ENCODE measurements around the gene RAB6B.

Gene RAB6B

DNA sequence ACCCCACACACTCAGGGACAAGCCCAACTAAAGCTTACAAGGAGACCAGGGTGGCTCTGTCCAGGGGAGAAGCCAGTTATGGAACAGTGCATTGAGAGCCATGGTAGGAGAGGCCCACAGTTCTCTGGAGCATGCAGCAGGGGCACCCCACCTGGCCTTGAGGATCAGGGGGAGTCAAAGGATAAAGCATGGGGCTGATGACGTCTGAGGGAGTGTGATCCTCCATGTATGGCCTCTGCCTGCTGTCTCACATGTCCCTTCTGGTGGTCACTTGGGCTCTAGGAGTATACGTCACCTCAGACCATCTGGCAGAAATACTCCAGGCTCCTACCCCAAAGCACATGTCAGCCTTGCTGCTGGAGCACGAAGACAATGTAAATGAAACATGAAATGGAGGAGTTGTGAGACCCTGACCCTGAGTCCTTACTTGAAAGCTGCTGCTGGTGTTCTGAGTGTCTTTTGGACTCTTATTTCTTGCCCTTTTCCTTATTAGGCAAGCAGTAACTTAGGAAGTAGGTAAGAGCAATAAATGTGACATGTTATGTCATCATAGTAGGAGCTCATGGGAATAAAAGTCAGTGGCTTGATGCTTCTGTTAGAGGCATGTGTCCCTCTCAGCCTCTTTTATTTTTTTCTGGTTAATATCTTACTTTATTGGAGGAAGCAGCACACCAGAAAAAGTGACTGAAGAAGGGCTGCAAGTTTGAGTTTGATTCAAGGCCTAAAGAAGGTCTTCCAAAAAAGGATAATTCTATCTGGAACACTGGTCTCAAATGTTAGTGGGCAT lies 74.6 kb downstream of the RAB6B start:
- no peaks in the 10 kb centered on the region for H3K27me3 Mint-ChIP-seq
- no peaks in the 10 kb centered on the region for H3K9me3 Mint-ChIP-seq
- H3K27ac Mint-ChIP-seq = no peak overlapping the region
- peaks cover 64% of the 10 kb centered on the region for H3K36me3 Mint-ChIP-seq
- H3K4me1 Mint-ChIP-seq = no peaks in the 10 kb centered on the region
- no peak overlapping the region for H3K4me3 Mint-ChIP-seq
- ATAC-seq = no peak

DNA sequence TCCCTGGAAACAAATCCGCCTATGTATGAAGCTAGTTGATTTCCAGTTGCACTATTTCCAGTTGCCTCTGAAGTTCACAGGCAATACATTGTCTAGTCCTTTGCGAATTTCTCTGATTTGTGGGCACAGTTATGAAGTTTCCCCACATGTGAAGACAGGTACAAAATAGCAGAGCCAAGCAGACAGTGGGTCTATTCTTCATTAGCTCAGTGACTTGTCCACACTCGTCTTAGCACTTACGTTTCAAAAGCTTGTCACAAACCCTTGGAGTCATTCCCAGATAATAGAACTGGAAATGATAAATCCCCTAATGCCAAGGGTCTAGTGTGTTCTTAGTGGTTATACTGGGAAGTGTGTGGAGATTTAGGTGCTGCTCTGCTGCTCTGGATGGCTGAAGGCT lies 75.6 kb downstream of the RAB6B start:
- no peak for ATAC-seq
- Mint-ChIP-seq H3K4me3 (no peak overlapping the region), H3K4me1 (no peaks in the 10 kb centered on the region), H3K27me3 (no peaks in the 10 kb centered on the region), H3K27ac (no peak overlapping the region), H3K9me3 (no peaks in the 10 kb centered on the region), H3K36me3 (peaks cover 59% of the 10 kb centered on the region)

- Mint-ChIP-seq H3K36me3 (peaks cover 50% of the 10 kb centered on the region), H3K4me1 (peaks cover 12% of the 10 kb centered on the region), H3K27ac (no peak overlapping the region), H3K9me3 (no peaks in the 10 kb centered on the region), H3K27me3 (no peaks in the 10 kb centered on the region), H3K4me3 (no peak overlapping the region)
- no peak for ATAC-seq
Observed at GRCh38 chr3:133815386-133815785, 80.3 kb downstream of the RAB6B start.

GRCh38 chr3:133812872-133813271 lies 82.8 kb downstream of the RAB6B start:
- no peak for ATAC-seq
- no peak overlapping the region for H3K4me3 Mint-ChIP-seq
- H3K9me3 Mint-ChIP-seq = no peaks in the 10 kb centered on the region
- H3K27ac Mint-ChIP-seq = peak overlapping the region; percentile 11
- no peaks in the 10 kb centered on the region for H3K27me3 Mint-ChIP-seq
- H3K36me3 Mint-ChIP-seq = peaks cover 49% of the 10 kb centered on the region
- peaks cover 12% of the 10 kb centered on the region for H3K4me1 Mint-ChIP-seq

DNA sequence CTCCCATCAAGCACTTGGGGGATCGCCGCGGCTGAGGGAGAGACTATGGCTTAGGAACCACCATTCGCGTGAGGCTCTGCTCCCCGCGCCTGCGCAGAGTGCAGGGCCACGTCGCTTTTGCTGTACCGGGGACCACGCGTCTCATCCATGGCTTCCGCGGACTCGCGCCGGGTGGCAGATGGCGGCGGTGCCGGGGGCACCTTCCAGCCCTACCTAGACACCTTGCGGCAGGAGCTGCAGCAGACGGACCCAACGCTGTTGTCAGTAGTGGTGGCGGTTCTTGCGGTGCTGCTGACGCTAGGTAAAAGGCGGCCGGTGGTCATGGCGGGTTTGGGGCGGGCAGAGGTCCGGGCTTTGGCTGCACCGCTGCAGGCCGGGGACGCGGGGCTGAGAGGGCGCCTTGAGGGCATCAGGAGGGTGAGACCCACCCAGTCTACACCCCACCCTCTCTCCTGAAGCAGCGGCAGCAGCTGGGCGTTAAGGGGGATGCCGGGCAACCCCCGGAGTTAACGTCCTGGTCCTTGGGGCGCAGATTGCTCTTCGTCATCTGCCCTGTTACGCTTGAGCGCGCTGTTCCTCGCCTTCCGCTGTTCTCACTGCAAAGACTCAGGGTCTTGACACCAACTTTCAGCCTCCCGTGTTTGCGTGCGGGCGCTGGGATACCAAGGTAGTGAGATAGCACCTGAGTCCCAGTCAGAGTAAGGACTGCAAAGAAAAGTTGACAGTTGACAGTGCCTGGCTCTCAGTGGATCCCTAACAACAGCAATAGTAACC lies 89.8 kb downstream of the RAB6B start, which contains the start of gene SRPRB:
Gene SRPRB (plus strand): TSS at position 114 of the 774 bp plus-strand sequence. CDS start 34 bp downstream, at position 148.
- H3K27ac Mint-ChIP-seq = peak within 1 kb of the TSS; percentile 99
- H3K4me1 Mint-ChIP-seq = peaks cover 14% of the 10 kb centered on the region
- ATAC-seq = peak; percentile 100
- H3K27me3 Mint-ChIP-seq = no peaks in the 10 kb centered on the region
- H3K4me3 Mint-ChIP-seq = peak within 1 kb of the TSS; percentile 99
- no peaks in the 10 kb centered on the region for H3K9me3 Mint-ChIP-seq
- peaks cover 17% of the 10 kb centered on the region for H3K36me3 Mint-ChIP-seq

- Mint-ChIP-seq H3K4me3 (peak overlapping the region; percentile 99), H3K27me3 (no peaks in the 10 kb centered on the region), H3K4me1 (peaks cover 14% of the 10 kb centered on the region), H3K27ac (peak overlapping the region; percentile 99), H3K9me3 (no peaks in the 10 kb centered on the region), H3K36me3 (peaks cover 11% of the 10 kb centered on the region)
- ATAC-seq = no peak
Observed at GRCh38 chr3:133805384-133805701, 90.3 kb downstream of the RAB6B start.

DNA sequence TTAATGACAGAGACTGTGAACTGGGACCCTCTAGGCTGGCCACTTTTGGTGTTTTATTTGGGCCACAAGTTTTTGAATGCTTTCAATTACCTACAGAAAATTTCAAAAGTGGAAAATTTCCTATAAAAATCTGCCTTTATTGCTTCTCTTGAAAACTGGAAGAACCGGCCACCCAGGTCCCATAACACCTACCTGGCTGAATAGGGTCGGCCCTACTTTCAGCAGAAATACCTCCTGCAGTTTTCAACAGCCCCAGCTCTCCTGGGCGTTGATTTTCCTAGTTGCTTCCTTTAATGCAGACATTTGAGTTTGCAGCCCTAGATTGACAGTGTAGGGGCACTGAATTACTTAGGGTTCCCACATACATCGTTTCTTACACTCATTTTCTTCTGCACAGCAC lies 90.8 kb downstream of the RAB6B start:
- Mint-ChIP-seq H3K36me3 (peaks cover 7% of the 10 kb centered on the region), H3K27me3 (no peaks in the 10 kb centered on the region), H3K4me3 (peak overlapping the region; percentile 99), H3K4me1 (peaks cover 14% of the 10 kb centered on the region), H3K27ac (peak overlapping the region; percentile 99), H3K9me3 (no peaks in the 10 kb centered on the region)
- no peak for ATAC-seq

DNA sequence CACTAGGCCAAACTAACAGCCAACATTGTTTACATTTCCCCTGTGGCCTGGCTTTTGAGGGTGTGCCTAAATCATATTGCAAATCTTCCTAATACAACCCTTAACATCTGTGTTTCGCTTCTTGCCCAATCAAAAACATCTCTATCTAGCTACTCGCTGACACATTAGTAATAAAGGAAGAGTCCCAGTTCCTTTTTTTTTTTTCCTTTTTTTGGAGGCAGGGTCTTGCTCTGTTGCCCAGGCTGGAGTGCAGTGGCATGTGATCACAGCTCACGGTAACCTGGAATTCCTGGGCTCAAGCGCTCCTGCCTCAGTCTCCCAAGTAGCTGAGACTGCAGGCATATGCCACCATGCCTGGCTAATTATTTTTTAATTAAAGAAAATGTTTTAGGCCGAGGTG lies 92.2 kb downstream of the RAB6B start:
- Mint-ChIP-seq H3K27ac (no peak overlapping the region), H3K4me1 (peaks cover 14% of the 10 kb centered on the region), H3K4me3 (no peak overlapping the region)

DNA sequence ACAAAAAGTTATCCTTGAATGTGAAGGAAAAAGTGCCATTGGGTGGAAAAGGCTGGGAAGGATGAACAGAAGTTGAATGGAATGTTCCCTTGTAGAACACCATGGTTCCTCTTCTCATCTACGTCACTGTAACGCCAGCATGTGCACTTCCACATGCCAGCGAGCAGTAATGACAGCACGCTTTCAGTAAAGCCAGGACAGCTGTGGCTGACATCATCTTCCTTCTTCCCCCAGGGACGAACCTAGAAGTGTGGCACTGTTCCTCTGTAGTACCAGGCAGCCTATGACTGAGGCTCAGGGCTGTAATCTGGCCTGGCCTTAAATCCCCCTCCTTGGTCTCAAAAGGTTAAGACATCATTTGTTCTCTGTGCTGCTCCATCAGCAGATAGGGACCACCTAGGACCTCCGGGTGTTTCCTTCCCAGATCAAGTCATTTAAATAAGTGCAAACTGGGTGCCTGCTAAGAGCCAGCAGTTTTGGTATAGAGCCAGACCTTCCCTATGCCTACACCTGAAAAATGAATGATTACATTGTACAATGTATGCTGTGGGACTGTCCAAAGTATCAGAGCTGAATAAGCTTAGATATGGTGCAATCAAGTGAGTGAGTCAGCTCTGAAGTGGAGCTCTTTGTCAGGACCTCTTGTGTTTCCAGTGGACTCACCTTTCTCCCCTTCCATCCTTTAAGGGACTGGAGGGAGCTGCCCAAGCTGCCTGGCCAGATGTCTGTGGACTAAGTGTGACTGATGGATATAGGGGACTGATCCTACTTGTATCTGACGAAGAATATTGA lies 95.7 kb downstream of the RAB6B start:
- Mint-ChIP-seq H3K27me3 (peaks cover 26% of the 10 kb centered on the region), H3K4me1 (peaks cover under 1% of the 10 kb centered on the region)
- ATAC-seq = peak; percentile 41

More for the DNA sequence above, 92.2 kb downstream of the RAB6B start:
- no peaks in the 10 kb centered on the region for H3K36me3 Mint-ChIP-seq
- no peak for ATAC-seq
- no peaks in the 10 kb centered on the region for H3K27me3 Mint-ChIP-seq
- no peaks in the 10 kb centered on the region for H3K9me3 Mint-ChIP-seq

DNA sequence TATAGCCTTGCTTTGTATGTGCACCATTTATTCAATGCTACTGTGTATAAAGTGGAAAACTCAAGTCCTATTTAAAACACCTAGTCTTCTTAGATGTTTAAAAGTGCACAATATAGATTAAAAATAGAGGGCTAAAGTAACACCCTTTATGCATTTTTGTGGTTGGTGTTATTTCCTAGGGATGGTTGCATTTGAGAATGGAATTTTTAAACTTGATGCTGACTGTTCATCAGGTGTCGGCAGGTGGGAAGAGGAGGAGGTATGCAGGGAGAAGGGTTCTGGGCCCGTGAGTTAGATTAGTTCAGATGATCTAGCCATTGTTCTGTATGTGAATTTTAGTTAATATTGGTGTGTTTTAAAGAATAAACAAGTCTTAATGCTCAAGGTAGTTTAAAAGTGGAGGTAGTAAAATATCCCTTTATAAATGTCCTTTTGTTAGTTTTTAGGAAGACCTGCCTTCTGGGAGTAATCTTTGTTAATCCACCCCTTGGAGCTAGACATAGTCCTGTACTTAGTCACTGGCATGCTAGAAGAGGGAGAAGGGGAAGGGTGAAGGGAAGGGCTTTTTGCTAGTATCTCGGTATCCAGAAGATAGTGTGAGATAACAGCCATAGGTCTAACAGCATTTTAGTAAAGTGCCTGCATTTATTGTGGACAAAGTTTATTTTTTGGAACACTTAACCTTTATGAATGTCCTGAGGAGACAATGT lies 98.1 kb downstream of the RAB6B start:
- H3K36me3 Mint-ChIP-seq = peaks cover 10% of the 10 kb centered on the region
- no peak for ATAC-seq
- H3K4me1 Mint-ChIP-seq = no peaks in the 10 kb centered on the region

More for the DNA sequence above, 95.7 kb downstream of the RAB6B start:
- Mint-ChIP-seq H3K27ac (no peak overlapping the region), H3K4me3 (no peak overlapping the region), H3K9me3 (no peaks in the 10 kb centered on the region), H3K36me3 (peaks cover 5% of the 10 kb centered on the region)

DNA sequence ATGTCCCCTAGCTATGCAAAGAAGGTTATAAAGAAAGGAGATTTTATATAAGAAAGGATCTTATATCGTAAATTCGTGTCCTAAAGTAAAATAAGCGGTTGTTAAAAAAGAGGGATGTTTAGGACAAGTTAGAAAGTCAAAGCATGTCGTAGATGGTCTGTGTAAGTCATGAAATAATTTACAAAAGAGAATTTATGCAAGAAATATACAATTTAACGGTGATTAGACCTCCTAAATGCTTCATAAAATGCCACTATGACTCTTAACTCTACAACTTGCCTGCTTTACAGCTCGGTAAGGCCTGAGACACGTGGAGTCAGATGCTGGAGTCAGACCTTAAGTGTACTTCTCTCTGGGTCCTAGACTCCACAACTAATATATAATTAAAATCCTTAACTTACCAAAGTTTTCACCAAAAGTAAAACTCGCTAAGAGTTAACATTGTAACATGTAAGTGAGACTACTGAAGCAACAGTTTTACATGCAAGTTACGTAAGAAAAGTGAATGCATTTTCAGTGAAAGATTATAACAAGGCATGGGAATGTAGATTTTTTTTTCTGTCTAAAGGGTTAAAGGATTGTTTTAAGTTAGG lies 103.4 kb downstream of the RAB6B start:
- Mint-ChIP-seq H3K4me3 (no peak overlapping the region), H3K9me3 (peaks cover 7% of the 10 kb centered on the region), H3K4me1 (no peaks in the 10 kb centered on the region), H3K27me3 (peaks cover 37% of the 10 kb centered on the region), H3K36me3 (peaks cover 11% of the 10 kb centered on the region), H3K27ac (no peak overlapping the region)
- ATAC-seq = no peak

More for the DNA sequence above, 98.1 kb downstream of the RAB6B start:
- H3K27me3 Mint-ChIP-seq = peaks cover 26% of the 10 kb centered on the region
- H3K9me3 Mint-ChIP-seq = peaks cover 3% of the 10 kb centered on the region
- H3K27ac Mint-ChIP-seq = no peak overlapping the region
- no peak overlapping the region for H3K4me3 Mint-ChIP-seq

DNA sequence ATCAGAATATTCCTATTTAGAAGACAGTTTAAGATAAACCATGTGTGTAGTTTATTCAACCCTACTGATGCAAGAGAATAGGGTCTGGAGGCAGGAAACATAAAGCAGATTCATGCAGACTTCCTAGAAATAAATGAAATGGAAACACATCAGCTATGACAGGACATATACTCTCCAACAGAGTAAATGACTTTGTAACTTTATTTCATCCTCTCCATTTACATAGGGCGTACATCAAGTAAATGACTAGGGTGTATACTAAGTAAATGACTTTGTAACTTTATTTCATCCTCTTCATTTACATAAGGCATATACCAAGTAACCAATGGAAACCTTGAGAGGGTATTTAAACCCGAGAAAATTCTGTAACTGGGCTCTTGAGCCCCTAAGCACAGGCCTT lies 107.7 kb downstream of the RAB6B start:
- H3K4me1 Mint-ChIP-seq = no peaks in the 10 kb centered on the region
- H3K36me3 Mint-ChIP-seq = peaks cover 6% of the 10 kb centered on the region
- peaks cover 22% of the 10 kb centered on the region for H3K27me3 Mint-ChIP-seq
- no peak overlapping the region for H3K27ac Mint-ChIP-seq
- no peak overlapping the region for H3K4me3 Mint-ChIP-seq
- peaks cover 7% of the 10 kb centered on the region for H3K9me3 Mint-ChIP-seq
- ATAC-seq = no peak

- no peaks in the 10 kb centered on the region for H3K4me1 Mint-ChIP-seq
- H3K27me3 Mint-ChIP-seq = peaks cover 43% of the 10 kb centered on the region
Observed at GRCh38 chr3:133783762-133784161, 111.9 kb downstream of the RAB6B start.

GRCh38 chr3:133782454-133782853 lies 113.2 kb downstream of the RAB6B start:
- Mint-ChIP-seq H3K4me1 (no peaks in the 10 kb centered on the region), H3K4me3 (no peak overlapping the region), H3K27ac (no peak overlapping the region), H3K36me3 (no peaks in the 10 kb centered on the region), H3K9me3 (no peaks in the 10 kb centered on the region), H3K27me3 (peaks cover 41% of the 10 kb centered on the region)
- ATAC-seq = no peak

More at GRCh38 chr3:133783762-133784161, 111.9 kb downstream of the RAB6B start:
- Mint-ChIP-seq H3K36me3 (no peaks in the 10 kb centered on the region), H3K4me3 (no peak overlapping the region), H3K9me3 (no peaks in the 10 kb centered on the region), H3K27ac (no peak overlapping the region)
- no peak for ATAC-seq

Data from stimulated activated memory B cell treated with anti-CD40 and anti-IgM and Interleukin-4, amounts not matched to agents 10 μg/mL and 1 μg/mL and 100 μg/mL, for 72 hours (primary cell).